NT2/D1 (cell line): ENCODE measurements around the gene MRPL27.

Experiments used
- SUZ12 ChIP-seq: IDR thresholded peaks from 2 replicates; pipeline ENCODE4 v1.6.1; 2011; ENCODE audit not compliant: insufficient read length, insufficient read depth; ENCODE audit errors: extremely low read depth
- YY1 ChIP-seq: IDR thresholded peaks from 2 replicates; pipeline ENCODE4 v1.6.1; 2011; ENCODE audit not compliant: insufficient read length, insufficient read depth
- ZNF274 ChIP-seq: IDR thresholded peaks from 2 replicates; pipeline ENCODE4 v1.6.1; 2011; ENCODE audit warnings: mild to moderate bottlenecking, low read depth, low read length

DNA sequence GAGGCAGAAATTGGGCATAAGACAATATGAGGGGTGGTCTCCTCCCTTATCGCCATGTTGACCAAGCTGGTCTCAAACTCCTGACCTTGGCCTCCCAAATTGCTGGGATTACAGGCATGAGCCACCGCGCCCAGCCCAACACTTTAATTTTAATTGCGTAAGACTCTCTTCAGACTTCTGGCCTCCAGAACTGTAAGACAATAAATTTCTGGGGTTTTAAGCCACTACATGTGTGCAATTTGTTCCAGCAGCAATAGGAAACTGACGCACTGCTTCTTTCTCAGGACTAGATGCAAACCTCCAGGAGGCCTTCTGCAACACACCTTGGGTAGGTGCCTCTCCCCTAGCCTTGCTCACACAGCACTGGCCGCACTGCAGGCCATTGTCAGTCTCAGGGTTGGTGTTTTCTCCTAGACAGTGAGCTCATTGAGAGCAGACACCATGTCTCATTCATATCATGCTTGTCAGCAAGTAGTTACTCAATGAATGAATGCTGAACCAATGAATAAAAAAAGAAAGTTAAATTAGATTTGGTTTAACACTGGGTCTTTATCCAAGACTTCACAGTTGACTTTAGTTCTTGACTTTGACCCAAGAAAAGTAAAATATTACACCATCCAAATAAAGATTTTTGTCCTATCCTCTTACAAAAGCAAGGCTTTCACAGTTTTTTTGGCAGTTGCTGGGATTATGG, 47.6 kb upstream of the MRPL27 start:
- TF ChIP-seq YY1 (no peak), ZNF274 (no peak), SUZ12 (no peak)
